DOHH2 (cell line): Measurements from ENCODE around the gene BCL2.

Experiments
- CTCF ChIP-seq: fragments of 200-600 bp; sonication (generic); IDR thresholded peaks from one replicate; pipeline ENCODE4 v1.5.1; 2014; ENCODE audit warnings: antibody characterized with exemption, mild to moderate bottlenecking, low read depth, low read length; ENCODE audit not compliant: poor library complexity, severe bottlenecking
- EZH2phosphoT487 ChIP-seq: fragments of 200-600 bp; sonication (generic); IDR thresholded peaks from 2 replicates; pipeline ENCODE4 v1.6.1; 2017; ENCODE audit warnings: borderline replicate concordance, mild to moderate bottlenecking, antibody characterized with exemption, low read length, moderate library complexity, mixed read lengths

GRCh38 chr18:63138436-63139340 lies 180.9 kb downstream of the BCL2 start:
- TF ChIP-seq CTCF (no peak), EZH2phosphoT487 (no peak)
